ENCODE results near the gene PPME1.
"Not testable (repeated sequence)": the region's sequence is repeated elsewhere in the genome, so short reads cannot be mapped to it uniquely, and the experiment has no call there.

PPME1 gene

GRCh38 chr11:74170694-74171629 lies at the start of gene PPME1, which contains the start of gene C2CD3:
Gene PPME1 (plus strand): TSS chr11:74171289. CDS start chr11:74171422, 133 bp downstream.
Gene C2CD3 (minus strand): TSS chr11:74171002. CDS start chr11:74170792, 210 bp downstream.
- peak; percentile 92 to 98 for DNase-seq (ENCODE audit: low read depth in 1 of 2, low spot score in 1 of 2)

GRCh38 chr11:74121804-74122203 lies 49.3 kb upstream of the PPME1 start:
- DNase-seq (ENCODE audit: low read depth in 1 of 2, low spot score in 1 of 2): no peak

- DNase-seq (ENCODE audit: low read depth in 1 of 2, low spot score in 1 of 2): no peak
These were observed 48.1 kb upstream of the PPME1 start for GRCh38 chr11:74123008-74123448.

- not testable (repeated sequence) for DNase-seq (ENCODE audit: low read depth in 1 of 2, low spot score in 1 of 2)
These were observed 42.0 kb upstream of the PPME1 start for GRCh38 chr11:74129121-74129520.

- DNase-seq (ENCODE audit: low read depth in 1 of 2, low spot score in 1 of 2): no peak
These were observed 38.3 kb upstream of the PPME1 start for GRCh38 chr11:74132833-74133232.

- DNase-seq (ENCODE audit: low read depth in 1 of 2, low spot score in 1 of 2): no peak
These were observed 37.7 kb upstream of the PPME1 start for GRCh38 chr11:74133436-74133835.

GRCh38 chr11:74134661-74135060 lies 36.4 kb upstream of the PPME1 start:
- no peak for DNase-seq (ENCODE audit: low read depth in 1 of 2, low spot score in 1 of 2)

- no peak for DNase-seq (ENCODE audit: low read depth in 1 of 2, low spot score in 1 of 2)
These were observed 35.8 kb upstream of the PPME1 start for GRCh38 chr11:74135127-74135840.

GRCh38 chr11:74138021-74138420 lies 33.1 kb upstream of the PPME1 start:
- no peak for DNase-seq (ENCODE audit: low read depth in 1 of 2, low spot score in 1 of 2)

- no peak for DNase-seq (ENCODE audit: low read depth in 1 of 2, low spot score in 1 of 2)
These were observed 32.5 kb upstream of the PPME1 start for GRCh38 chr11:74138572-74138971.

- no peak for DNase-seq (ENCODE audit: low read depth in 1 of 2, low spot score in 1 of 2)
These were observed 31.8 kb upstream of the PPME1 start for GRCh38 chr11:74139151-74139918.

GRCh38 chr11:74139919-74140431 lies 31.1 kb upstream of the PPME1 start:
- DNase-seq (ENCODE audit: low read depth in 1 of 2, low spot score in 1 of 2): not testable (repeated sequence)

- no peak for DNase-seq (ENCODE audit: low read depth in 1 of 2, low spot score in 1 of 2)
These were observed 29.8 kb upstream of the PPME1 start for GRCh38 chr11:74141241-74141695.

- DNase-seq (ENCODE audit: low read depth in 1 of 2, low spot score in 1 of 2): no peak
These were observed 29.2 kb upstream of the PPME1 start for GRCh38 chr11:74141908-74142307.

- DNase-seq (ENCODE audit: low read depth in 1 of 2, low spot score in 1 of 2): no peak
These were observed 28.5 kb upstream of the PPME1 start for GRCh38 chr11:74142624-74143023.

GRCh38 chr11:74144592-74144991 lies 26.5 kb upstream of the PPME1 start:
- DNase-seq (ENCODE audit: low read depth in 1 of 2, low spot score in 1 of 2): no peak

- DNase-seq (ENCODE audit: low read depth in 1 of 2, low spot score in 1 of 2): no peak
These were observed 23.7 kb upstream of the PPME1 start for GRCh38 chr11:74147199-74147929.

GRCh38 chr11:74153224-74153623 lies 17.9 kb upstream of the PPME1 start:
- DNase-seq (ENCODE audit: low read depth in 1 of 2, low spot score in 1 of 2): no peak

- DNase-seq (ENCODE audit: low read depth in 1 of 2, low spot score in 1 of 2): no peak
These were observed 16.3 kb upstream of the PPME1 start for GRCh38 chr11:74154620-74155281.

- no peak for DNase-seq (ENCODE audit: low read depth in 1 of 2, low spot score in 1 of 2)
These were observed 13.9 kb upstream of the PPME1 start for GRCh38 chr11:74157169-74157568.
